ENCODE measurements around the gene PTPRM.

GRCh38 chr18:7901657-7902056 lies 334.5 kb downstream of the PTPRM start:
- TF ChIP-seq, protein P1, sequence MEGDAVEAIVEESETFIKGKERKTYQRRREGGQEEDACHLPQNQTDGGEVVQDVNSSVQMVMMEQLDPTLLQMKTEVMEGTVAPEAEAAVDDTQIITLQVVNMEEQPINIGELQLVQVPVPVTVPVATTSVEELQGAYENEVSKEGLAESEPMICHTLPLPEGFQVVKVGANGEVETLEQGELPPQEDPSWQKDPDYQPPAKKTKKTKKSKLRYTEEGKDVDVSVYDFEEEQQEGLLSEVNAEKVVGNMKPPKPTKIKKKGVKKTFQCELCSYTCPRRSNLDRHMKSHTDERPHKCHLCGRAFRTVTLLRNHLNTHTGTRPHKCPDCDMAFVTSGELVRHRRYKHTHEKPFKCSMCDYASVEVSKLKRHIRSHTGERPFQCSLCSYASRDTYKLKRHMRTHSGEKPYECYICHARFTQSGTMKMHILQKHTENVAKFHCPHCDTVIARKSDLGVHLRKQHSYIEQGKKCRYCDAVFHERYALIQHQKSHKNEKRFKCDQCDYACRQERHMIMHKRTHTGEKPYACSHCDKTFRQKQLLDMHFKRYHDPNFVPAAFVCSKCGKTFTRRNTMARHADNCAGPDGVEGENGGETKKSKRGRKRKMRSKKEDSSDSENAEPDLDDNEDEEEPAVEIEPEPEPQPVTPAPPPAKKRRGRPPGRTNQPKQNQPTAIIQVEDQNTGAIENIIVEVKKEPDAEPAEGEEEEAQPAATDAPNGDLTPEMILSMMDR (IDR thresholded peaks at IDR 0.05): no peak
- TF ChIP-seq POLR2A (IDR thresholded peaks at IDR 0.05): no peak

All from lower leg skin (tissue), 3 donors.